ENCODE measurements around the gene NAP1L1.

GRCh38 chr12:76032043-76032981, 52.2 kb downstream of the NAP1L1 start:
- no peak for TF ChIP-seq EZH2 (IDR thresholded peaks at IDR 0.05; ENCODE audit: low read depth)
- TF ChIP-seq CTCF (conservative IDR thresholded peaks at IDR 0.05) = no peak

Data from PC-9 (cell line).